HG02981 (cell line): ENCODE results near the gene SPRR1A.
"Not testable (repeated sequence)": the region's sequence is repeated elsewhere in the genome, so short reads cannot be mapped to it uniquely, and the experiment has no call there.

ENCODE experiments used
- ATAC-seq: cut with Tn5 transposase; IDR thresholded peaks from one replicate; pipeline ENCODE4 v1.9.1; 2021; ENCODE audit warnings: mild to moderate bottlenecking, moderate library complexity; ENCODE audit not compliant: unreplicated experiment

Gene SPRR1A

DNA sequence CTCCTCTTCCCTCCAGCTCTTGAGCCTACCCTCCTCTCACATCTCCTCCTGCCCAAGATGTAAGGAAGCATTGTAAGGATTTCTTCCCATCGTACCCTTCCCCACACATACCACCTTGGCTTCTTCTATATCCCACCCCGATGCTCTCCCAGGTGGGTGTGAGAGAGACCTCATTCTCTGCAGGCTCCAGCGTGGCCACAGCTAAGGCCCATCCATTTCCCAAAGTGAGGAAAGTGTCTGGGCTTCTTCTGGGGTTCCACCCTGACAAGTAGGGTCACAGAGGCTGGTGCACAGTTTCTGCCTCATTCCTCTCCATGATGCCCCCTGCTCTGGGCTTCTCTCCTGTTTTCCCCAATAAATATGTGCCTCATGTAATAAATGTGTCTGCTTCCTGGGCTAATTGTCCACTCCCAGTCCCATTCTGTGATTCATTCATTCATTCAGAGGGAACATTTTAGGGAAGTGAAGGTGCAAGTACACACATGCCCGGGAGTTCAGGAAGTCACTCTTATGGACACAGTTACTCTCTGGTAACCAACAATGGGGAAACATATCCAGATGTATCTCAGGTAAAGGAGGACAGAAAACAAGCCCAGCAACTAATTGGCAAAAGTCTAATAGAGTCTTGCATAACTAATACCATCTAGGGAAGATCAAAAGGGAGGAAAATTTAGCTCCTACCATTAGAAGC lies 11.5 kb upstream of the SPRR1A start:
- ATAC-seq, result no peak

DNA sequence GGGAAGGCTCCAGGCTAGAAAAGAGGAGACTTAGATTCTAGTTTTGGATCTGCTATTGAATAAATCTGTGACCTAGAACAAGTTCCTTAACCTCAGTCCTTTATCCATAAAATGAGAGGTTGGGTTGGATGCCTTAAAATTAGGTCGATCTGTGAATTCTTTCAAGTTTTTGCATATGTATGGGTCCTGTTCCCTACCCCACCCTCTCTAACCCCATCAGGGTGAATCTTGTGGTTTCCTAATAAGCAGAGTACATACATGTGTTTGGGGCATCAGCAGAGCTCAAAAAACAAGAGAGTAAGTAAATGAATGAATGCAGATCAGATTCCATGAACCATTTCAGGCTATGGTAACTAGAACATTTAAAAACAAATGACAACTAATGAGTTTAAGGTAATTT lies 7.2 kb upstream of the SPRR1A start:
- no peak for ATAC-seq

DNA sequence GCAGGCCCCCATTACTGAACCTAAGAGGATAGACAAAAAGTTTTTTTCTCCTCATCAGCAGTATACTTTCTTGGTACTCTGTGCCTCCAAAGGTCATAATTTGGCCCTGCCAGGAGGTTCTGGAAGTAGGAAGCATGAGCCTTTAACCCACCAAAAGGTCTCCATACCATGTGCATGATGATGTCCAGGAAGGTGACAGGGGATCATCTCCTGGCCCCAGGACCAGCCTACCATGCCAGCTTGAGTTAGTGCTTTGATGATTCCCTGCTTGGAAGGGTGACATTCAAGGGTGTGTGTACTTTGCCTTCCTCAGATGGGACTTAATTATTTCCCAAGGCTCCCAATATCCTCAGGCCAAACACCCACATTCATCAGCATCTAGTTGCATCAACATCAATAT lies 6.3 kb upstream of the SPRR1A start:
- no peak for ATAC-seq

DNA sequence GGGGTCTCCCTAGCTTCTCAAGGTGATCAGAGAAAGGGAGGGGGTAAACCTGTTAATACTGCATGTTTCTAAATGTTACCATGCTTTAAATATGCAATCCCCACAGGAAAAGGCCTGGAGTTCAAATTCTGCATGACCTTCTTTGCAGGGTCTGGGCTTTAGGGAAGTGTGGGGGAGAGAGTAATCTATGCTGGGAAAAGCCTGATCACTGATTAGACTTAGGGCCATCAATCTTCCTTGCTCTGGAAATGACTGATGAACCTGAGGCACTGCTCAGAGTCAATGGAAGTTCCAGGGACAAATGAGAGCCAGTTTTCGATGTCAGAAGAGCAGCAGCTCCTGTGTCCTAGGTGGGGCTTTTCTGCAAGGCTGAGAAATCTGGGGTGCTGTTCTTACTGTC lies 3.2 kb upstream of the SPRR1A start:
- no peak for ATAC-seq

DNA sequence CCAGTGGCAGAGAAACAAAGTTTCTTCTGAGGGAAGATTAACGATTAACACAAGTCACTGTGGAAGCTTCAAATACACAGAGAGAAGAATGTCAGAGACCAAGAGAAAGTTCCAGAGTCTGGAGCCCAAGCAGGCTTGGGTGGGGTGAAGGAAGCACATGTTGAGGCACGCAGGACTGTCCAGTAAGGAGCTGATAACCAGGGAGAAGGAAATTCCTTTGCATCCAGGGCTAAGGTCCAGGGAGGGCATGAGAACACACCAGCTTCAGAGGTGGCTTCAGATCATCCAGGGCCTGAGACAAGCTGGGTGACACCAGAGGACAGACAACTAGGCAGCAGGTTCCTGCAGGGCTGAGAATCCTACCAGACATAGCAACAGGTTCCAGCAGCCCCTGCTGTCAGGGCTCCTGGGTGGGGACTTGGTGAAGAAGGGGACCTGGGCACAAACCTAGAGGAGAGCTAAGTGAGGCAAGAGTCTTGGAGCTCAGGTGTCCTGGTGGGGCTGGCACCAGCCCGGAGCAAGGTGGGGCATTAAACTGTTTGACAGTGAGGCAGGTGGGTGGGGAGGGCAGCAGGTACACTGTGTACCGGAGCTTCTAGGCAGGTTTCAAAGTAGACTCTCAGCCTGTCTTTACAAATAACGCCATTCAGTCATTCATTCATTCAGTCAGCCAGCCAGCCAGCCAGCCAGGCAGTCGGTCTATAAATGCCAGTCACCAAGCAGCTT lies 2.6 kb upstream of the SPRR1A start:
- no peak for ATAC-seq

DNA sequence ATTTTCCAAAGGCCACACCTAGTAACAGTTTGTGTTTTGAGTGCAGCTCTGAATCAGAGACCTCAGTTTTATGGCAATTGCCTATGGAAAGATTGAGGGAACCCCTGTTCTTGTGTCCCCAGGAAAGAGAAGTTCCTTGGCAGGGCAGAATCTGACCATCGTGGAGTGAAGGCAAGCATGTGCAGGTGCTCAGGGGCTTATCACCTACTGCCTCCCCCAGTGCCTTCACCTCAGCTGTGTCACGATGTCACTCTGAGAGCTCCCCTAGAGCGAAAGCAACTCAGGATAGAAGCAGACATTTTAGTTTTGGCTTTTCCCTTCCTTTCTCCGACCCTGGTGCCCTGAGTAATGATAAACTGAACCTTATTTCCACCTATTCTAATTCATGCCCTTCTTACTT lies 1.8 kb upstream of the SPRR1A start:
- no peak for ATAC-seq

DNA sequence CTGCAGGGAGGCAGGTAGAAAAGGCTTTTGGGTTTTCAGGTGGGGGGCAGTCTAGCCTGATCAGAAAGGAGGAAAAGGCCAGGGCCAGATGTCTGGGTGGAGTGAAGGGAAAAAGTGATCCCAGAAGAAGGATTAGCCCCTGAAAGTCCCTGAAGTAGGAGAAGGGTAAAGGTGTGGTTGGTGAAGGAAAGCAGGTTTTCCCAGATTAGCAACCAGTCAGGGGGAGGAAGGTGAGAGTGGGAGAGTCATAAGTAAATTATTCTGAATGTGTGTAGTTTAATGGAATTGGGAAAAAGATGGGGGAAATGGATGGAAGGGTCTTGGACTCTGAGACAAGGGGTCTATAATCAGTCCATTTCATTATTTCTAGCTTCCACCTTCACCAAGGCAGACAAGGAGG lies 647 bp upstream of the SPRR1A start:
- ATAC-seq, result no peak

GRCh38 chr1:152986578-152986977 lies 2.7 kb downstream of the SPRR1A start:
- ATAC-seq, result no peak

- no peak for ATAC-seq
These were observed 9.3 kb downstream of the SPRR1A start for GRCh38 chr1:152993186-152993585.

DNA sequence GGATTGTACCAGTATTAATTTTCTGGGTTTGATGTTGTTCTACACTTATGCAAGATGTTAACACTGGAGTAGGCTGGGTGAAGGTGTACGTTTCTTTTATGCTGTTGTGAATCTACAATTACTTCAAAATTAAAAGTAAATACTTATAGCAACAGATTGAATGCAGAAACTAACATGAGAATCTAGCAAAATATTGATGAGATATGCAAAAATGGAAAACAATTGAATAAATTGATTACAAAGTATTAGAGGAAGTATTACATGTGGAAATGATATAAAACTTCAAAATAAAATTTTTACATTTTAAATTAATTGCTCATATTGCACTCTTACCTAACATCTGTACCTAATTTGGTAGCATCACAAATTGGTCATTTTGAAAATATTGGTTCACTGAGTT lies 12.0 kb downstream of the SPRR1A start:
- ATAC-seq, result no peak

GRCh38 chr1:152996633-152997400 lies 12.9 kb downstream of the SPRR1A start:
- ATAC-seq, result no peak

- no peak for ATAC-seq
These were observed 14.0 kb downstream of the SPRR1A start for GRCh38 chr1:152997901-152998300.

- ATAC-seq, result no peak
These were observed 14.6 kb downstream of the SPRR1A start for GRCh38 chr1:152998476-152998875.

DNA sequence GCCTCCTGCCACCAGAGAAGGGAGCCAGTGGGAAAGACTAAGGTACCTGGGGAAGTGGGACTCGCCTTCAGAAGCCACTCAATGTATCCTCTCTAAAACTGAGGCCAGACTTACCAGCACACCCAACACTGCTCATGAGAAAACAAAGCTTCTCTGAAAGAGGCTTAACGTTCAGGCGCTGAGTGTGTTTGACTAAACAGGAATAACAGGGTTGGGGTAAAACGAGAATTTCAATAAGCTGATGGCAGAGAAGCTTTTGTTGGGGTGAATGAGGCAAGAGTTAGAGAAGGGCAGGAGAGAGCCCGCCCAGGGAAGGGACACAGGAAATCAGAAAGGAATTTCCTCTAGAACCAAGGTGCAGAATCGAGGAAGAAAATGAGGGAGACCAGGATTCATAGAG lies 15.9 kb downstream of the SPRR1A start:
- no peak for ATAC-seq

- ATAC-seq, result no peak
These were observed 16.4 kb downstream of the SPRR1A start for GRCh38 chr1:153000294-153000693.

GRCh38 chr1:153001382-153001781 lies 17.5 kb downstream of the SPRR1A start, which contains the start of gene SPRR3:
TSS of gene SPRR3 (plus strand) at chr1:153001749. CDS start at chr1:153003021, 1,272 bp downstream.
- ATAC-seq, result no peak

DNA sequence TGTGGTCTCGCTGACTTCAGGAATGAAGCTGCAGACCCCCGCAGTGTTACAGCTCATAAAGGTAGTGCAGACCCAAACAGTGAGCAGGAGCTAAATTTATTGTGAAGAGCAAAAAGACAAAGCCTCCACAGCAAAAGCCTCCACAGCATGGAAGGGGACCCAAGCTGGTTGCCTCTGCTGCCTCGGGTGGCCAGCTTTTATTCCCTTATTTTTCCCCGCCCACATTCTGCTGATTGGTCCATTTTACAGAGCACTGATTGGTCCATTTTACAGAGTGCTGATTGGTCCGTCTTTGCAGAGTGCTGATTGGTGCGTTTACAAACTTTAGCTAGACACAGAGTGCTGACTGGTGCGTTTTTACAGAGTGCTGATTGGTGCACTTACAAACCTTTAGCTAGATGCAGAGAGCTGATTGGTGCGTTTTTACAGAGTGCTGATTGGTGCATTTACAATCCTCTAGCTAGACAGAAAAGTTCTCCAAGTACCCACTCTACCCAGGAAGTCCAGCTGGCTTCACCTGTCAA lies 27.4 kb downstream of the SPRR1A start:
- ATAC-seq, result not testable (repeated sequence)

DNA sequence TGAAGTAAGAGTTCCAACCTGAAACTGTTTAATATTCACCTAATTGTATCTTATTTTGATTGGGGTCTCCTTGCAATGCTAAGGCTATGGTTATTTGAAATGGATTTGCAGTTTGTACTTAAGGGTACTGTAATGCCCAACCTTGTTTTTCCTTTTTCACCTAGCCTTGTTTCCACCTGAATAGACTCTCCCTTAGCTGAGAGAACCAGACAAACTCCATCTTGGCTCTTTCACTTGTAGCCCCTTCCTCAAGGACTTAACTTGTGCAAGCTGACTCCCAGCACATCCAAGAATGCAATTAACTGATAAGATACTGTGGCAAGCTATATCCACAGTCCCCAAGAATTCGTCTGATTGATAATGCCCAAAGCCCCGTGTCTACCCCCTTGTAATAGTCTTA lies 37.9 kb downstream of the SPRR1A start:
- ATAC-seq, result not testable (repeated sequence)

DNA sequence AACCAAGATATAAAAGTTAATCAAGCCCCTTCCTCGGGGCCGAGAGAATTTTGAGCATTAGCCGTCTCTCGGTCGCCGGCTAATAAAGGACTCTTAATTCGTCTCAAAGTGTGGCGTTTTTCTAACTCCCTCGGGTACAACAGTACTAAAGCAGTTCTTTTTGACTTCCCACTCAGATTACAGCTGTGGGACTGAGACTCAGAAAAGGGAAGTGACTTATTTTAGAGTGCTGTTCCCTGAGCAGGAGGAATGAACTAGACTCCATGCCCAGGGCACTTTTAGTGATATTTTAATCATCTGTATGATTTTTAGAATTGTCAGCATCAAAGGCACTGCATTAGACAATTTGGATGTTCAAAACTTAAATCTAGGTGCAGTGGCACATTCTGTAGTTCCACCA lies 38.5 kb downstream of the SPRR1A start:
- not testable (repeated sequence) for ATAC-seq

DNA sequence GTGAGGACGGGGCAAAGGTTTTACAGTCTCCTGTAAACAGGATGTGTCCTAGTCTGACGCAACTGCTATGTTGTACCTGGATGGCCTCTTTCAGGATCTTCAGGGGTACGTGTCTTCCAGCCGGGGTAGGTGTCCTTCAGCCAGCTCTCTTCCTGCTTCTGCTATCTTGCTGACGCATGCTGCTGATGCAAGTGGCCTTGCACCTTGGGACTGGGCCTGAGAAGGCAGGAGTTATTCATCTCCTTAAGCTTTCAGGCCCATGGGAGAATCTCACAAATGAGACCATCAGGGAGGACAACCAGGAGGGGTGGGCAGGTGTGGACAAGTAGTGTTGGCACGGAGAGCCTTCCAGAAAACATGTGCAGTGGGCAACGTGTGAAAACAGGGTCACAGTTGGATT lies 39.2 kb downstream of the SPRR1A start:
- ATAC-seq, result no peak

GRCh38 chr1:153024413-153024812 lies 40.5 kb downstream of the SPRR1A start:
- ATAC-seq, result no peak

- ATAC-seq, result no peak
These were observed 41.9 kb downstream of the SPRR1A start for GRCh38 chr1:153025797-153026196.
